GM23248 (cell line): ENCODE measurements around the gene IRAK1.

Source experiments
- EZH2 ChIP-seq: fragments of 200-600 bp; sonication (generic); IDR thresholded peaks from 2 replicates; pipeline ENCODE4 v1.6.1; 2018; ENCODE audit warnings: antibody characterized with exemption, mild to moderate bottlenecking; ENCODE audit not compliant: insufficient read depth, poor library complexity, severe bottlenecking
- EZH2phosphoT487 ChIP-seq: fragments of 200-600 bp; sonication (generic); IDR thresholded peaks from 2 replicates; pipeline ENCODE4 v1.6.1; 2018; ENCODE audit warnings: antibody characterized with exemption, moderate library complexity, mild to moderate bottlenecking, low read depth; ENCODE audit not compliant: insufficient read depth

DNA sequence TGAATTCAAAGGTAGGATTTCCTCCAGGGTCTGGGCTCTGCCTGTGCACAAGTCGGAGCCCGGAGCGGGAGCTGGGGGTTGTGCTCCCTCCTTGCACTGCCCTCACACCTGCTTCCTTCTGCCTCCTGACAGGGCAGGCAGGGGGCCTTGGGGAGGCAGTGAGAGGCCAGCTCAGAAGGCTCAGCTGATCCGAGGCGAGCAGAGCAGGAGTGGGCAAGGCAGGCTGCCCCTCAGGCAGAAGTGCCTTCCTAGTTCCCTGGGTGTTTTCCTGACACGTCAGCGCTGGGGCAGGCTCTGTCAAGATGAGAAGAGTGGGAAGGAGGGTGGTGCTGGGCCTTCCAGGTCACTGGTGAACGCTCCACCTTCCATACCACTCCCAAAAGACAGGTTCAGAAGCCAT is 5.5 kb upstream of the IRAK1 start:
- no peak for TF ChIP-seq EZH2
- TF ChIP-seq EZH2phosphoT487: no peak
